GM10266 (cell line): ENCODE results near the gene SULF2.

Experiments used
- DNase-seq: peaks from one replicate; pipeline ENCODE4 v3.0.0; 2012; ENCODE audit errors: extremely low spot score
- CTCF ChIP-seq: IDR thresholded peaks from 2 replicates; pipeline ENCODE4 v1.5.1; 2012; ENCODE audit warnings: mild to moderate bottlenecking, low read depth; ENCODE audit not compliant: control insufficient read depth, insufficient read depth; ENCODE audit errors: missing control alignments

Gene SULF2

GRCh38 chr20:47726632-47727031 lies 58.6 kb downstream of the SULF2 start:
- TF ChIP-seq CTCF, result no peak

GRCh38 chr20:47725248-47725973 lies 59.9 kb downstream of the SULF2 start:
- DNase-seq, result peak; percentile 83
- peak; percentile 92 for TF ChIP-seq CTCF

More at GRCh38 chr20:47726632-47727031, 58.6 kb downstream of the SULF2 start:
- DNase-seq, result no peak

GRCh38 chr20:47724910-47725247 lies 60.4 kb downstream of the SULF2 start:
- no peak for DNase-seq
- no peak for TF ChIP-seq CTCF

GRCh38 chr20:47724396-47724795 lies 60.9 kb downstream of the SULF2 start:
- TF ChIP-seq CTCF, result no peak
- DNase-seq, result no peak

- DNase-seq, result no peak
- no peak for TF ChIP-seq CTCF
These were observed 62.0 kb downstream of the SULF2 start for GRCh38 chr20:47723322-47723721.

- no peak for TF ChIP-seq CTCF
- no peak for DNase-seq
These were observed 64.4 kb downstream of the SULF2 start for GRCh38 chr20:47720636-47721427.

- no peak for DNase-seq
- no peak for TF ChIP-seq CTCF
These were observed 65.7 kb downstream of the SULF2 start for GRCh38 chr20:47719625-47720024.
